ENCODE results near the gene REG1B. TPM values are rescaled to one million over a fixed set of nuclear protein-coding genes. Genes with fewer than 3 reads are reported as not detected.

REG1B gene
- total and polyA plus RNA-seq, 7 donors = 10.8 to 465 TPM; not detected in 5

DNA sequence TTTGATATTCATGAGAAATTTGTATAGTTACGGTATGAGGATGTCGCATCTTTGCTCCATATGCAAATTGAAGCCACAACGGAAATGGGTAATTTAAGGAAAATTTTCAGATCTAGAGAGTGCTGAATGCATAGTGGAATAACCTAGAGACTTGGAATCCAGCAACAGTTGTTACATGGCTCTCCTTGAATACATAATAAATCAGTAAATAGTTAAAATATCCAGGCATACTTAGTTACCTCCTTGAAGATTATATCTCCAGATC lies 37.9 kb upstream of the REG1B start:
- H3K27ac ChIP-seq = no peak overlapping the region
- no peaks in the 10 kb centered on the region for H3K27me3 ChIP-seq
- TF ChIP-seq EP300 (IDR thresholded peaks at IDR 0.05) (no peak), POLR2AphosphoS5 (IDR thresholded peaks at IDR 0.05) (no peak), POLR2A (IDR thresholded peaks at IDR 0.05) (no peak)
- TF ChIP-seq, protein P1, sequence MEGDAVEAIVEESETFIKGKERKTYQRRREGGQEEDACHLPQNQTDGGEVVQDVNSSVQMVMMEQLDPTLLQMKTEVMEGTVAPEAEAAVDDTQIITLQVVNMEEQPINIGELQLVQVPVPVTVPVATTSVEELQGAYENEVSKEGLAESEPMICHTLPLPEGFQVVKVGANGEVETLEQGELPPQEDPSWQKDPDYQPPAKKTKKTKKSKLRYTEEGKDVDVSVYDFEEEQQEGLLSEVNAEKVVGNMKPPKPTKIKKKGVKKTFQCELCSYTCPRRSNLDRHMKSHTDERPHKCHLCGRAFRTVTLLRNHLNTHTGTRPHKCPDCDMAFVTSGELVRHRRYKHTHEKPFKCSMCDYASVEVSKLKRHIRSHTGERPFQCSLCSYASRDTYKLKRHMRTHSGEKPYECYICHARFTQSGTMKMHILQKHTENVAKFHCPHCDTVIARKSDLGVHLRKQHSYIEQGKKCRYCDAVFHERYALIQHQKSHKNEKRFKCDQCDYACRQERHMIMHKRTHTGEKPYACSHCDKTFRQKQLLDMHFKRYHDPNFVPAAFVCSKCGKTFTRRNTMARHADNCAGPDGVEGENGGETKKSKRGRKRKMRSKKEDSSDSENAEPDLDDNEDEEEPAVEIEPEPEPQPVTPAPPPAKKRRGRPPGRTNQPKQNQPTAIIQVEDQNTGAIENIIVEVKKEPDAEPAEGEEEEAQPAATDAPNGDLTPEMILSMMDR (IDR thresholded peaks at IDR 0.05) = no peak
- H3K4me3 ChIP-seq = no peak overlapping the region
- no peaks in the 10 kb centered on the region for H3K4me1 ChIP-seq
- no peaks in the 10 kb centered on the region for H3K36me3 ChIP-seq
- DNase-seq = no peak
- no peaks in the 10 kb centered on the region for H3K9me3 ChIP-seq
- intact Hi-C loops (cut with DNase I) = no loop called here
- WGBS, 2 donors = 91 to 93% methylated on average over 3 of the region's 3 CpGs

DNA sequence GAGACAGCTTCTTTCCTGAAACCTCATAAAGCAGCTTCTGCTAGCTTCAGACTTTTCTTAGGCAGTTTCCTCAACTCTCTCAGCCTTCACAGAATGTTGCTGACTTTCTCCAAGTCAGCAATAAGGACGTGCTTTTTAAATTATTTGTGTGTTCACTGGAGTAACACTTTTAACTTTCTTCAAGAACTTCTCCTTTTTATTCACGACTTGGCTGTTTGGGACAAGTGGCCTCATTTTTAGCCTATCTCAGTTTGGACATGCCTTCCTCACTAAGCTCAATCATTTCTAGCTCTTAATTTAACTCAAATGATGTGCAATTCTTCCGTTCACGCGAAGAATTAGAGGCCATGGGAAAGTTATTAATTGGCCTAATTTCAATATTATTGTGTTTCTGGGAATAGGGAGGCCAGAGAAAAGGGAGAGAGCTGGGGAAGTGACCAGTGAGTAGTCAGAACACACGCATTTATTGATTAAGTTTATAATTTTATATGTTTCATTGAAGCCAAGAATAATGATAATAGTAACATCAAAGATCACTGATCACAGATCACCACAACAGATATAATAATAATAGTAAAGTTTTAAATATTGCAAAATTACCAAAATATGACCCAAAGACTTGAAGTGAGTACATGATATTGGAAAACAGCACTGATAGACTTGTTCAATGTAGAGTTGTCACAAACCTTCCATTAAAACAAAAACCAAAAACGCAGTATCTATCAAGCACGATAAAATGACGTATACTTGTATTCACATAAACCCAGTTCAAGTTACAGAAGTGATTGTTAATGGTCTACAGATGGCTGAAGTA lies 37.3 kb upstream of the REG1B start:
- 69 to 72% methylated on average over 9 of the region's 9 CpGs for whole genome bisulfite sequencing, 2 donors
- H3K36me3 ChIP-seq = no peaks in the 10 kb centered on the region
- no peak overlapping the region for H3K27ac ChIP-seq
- H3K27me3 ChIP-seq = no peaks in the 10 kb centered on the region
- no peak for TF ChIP-seq POLR2AphosphoS5 (IDR thresholded peaks at IDR 0.05)
- no peak for TF ChIP-seq EP300 (IDR thresholded peaks at IDR 0.05)
- DNase-seq = no peak
- no peak overlapping the region for H3K4me3 ChIP-seq
- H3K9me3 ChIP-seq = no peaks in the 10 kb centered on the region
- intact Hi-C loops (cut with DNase I) = no loop called here
- H3K4me1 ChIP-seq = no peaks in the 10 kb centered on the region

DNA sequence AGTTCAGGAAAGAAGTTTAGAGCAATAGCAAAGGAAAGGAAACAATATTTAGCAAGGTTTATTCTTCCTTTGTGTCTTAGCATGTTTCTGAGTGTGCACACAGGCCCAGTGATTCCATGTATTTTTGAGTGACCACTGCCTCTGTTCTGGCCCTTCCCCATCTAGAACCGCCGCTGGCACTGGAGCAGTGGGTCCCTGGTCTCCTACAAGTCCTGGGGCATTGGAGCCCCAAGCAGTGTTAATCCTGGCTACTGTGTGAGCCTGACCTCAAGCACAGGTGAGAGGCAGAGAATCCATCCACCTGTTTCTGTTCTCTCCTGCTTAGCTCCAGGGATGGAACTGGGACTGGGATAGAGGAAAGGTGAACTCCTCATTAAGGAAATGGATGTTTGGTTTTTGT lies 34.9 kb upstream of the REG1B start:
- Histone ChIP-seq H3K27me3 (no peaks in the 10 kb centered on the region), H3K36me3 (no peaks in the 10 kb centered on the region), H3K9me3 (no peaks in the 10 kb centered on the region), H3K27ac (no peak overlapping the region), H3K4me3 (no peak overlapping the region), H3K4me1 (no peaks in the 10 kb centered on the region)
- TF ChIP-seq POLR2A (IDR thresholded peaks at IDR 0.05) (no peak), POLR2AphosphoS5 (IDR thresholded peaks at IDR 0.05) (no peak), EP300 (IDR thresholded peaks at IDR 0.05) (no peak)
- TF ChIP-seq, protein P1 (IDR thresholded peaks at IDR 0.05) = no peak
- no peak for DNase-seq
- intact Hi-C loops (cut with DNase I) = no loop called here
- 90 to 93% methylated on average over 2 of the region's 2 CpGs for WGBS, 2 donors

DNA sequence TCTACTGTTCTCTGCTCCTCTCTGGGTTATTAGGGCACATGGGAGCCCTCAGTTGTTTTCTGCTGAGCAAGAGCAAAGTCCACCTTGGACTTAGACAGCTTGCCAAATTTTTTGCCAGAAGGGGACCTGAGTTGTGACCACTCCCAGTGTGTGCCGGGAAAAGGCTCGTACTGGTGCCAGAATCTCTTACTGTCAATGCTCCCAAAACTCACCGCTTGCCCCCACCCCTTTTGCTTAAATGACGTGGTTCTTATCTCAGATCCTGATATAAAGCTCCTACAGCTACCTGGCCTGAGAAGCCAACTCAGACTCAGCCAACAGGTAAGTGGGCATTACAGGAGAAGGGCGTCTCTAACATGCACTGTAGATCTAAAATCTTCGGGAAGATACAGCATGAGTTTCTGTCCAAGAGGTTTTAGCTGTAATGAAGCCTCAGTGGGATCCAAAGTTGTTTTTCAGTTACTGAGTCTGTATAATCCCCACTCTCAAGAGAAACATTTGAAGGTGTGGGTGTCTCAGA lies 32.5 kb upstream of the REG1B start, which contains the start of gene REG1A:
TSS of gene REG1A (plus strand) at position 295 of the 520 bp plus-strand sequence. CDS start 374 bp downstream, outside the sequence.
- no peaks in the 10 kb centered on the region for H3K9me3 ChIP-seq
- no peaks in the 10 kb centered on the region for H3K4me1 ChIP-seq
- intact Hi-C loops (cut with DNase I) = no loop called here
- no peak for TF ChIP-seq EP300 (IDR thresholded peaks at IDR 0.05)
- no peak for TF ChIP-seq POLR2AphosphoS5 (IDR thresholded peaks at IDR 0.05)
- TF ChIP-seq, protein P1 (IDR thresholded peaks at IDR 0.05) = no peak
- no peak for TF ChIP-seq POLR2A (IDR thresholded peaks at IDR 0.05)
- 20 to 65% methylated on average over 6 of the region's 6 CpGs for WGBS, 2 donors
- DNase-seq = no peak
- no peaks in the 10 kb centered on the region for H3K36me3 ChIP-seq
- H3K27ac ChIP-seq = no peak within 1 kb of the TSS
- no peaks in the 10 kb centered on the region for H3K27me3 ChIP-seq
- H3K4me3 ChIP-seq = no peak within 1 kb of the TSS

DNA sequence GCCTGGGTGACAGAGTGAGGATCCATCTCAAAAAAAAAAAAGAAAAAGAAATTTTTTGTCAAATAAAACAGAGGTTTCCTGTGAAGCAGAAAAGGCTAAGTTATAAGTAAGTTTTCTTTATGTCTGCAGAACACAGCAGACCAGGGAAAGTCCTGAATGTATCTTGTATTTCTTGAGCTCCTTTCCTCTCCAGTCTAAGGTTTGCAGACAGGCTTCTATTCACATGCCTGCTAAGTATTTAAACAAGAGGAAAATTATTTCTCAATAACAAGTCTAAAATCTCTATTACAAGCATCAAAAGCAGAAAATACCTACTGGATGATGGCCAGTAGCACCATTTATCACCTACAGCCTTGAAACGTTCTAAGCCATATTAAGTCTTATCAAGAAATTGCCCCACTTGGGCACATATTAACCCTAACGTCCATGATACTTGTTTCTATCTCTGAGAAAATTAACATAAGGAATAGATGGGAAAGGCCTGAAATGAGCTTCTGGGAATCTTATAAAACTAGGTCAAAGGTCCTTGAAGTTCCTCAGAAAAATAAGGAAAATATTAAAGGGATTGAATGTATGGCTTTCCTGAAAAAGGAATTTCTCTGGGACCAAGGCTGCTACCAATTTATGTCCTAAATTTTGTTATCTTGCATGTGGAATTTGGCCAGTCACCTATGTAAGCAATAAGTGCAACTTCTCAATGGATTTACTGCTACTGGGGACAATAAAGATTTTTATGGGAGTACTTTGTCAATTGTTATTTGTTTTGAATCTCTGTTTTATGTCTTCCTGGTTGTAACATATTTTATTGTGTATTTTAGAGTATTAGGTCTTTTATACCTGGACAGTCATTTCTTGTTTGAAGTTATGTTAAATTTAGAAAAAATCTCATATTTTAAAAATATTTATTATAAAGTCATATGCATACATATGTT lies 29.5 kb upstream of the REG1B start:
- no peaks in the 10 kb centered on the region for H3K4me1 ChIP-seq
- WGBS, 2 donors = 15 to 68% methylated on average over 2 of the region's 2 CpGs

More for the DNA sequence above, 29.5 kb upstream of the REG1B start:
- H3K4me3 ChIP-seq = no peak overlapping the region
- TF ChIP-seq POLR2A (IDR thresholded peaks at IDR 0.05) (no peak), POLR2AphosphoS5 (IDR thresholded peaks at IDR 0.05) (no peak), EP300 (IDR thresholded peaks at IDR 0.05) (no peak)
- TF ChIP-seq, protein P1 (IDR thresholded peaks at IDR 0.05) = no peak
- no peak for DNase-seq
- no peaks in the 10 kb centered on the region for H3K9me3 ChIP-seq
- no peak overlapping the region for H3K27ac ChIP-seq
- no peaks in the 10 kb centered on the region for H3K27me3 ChIP-seq
- intact Hi-C loops (cut with DNase I) = no loop called here
- H3K36me3 ChIP-seq = no peaks in the 10 kb centered on the region
